Type B pancreatic cell (in vitro differentiated cells): Measurements from ENCODE around the gene OPRL1. TPM values are rescaled to one million over a fixed set of nuclear protein-coding genes. Genes with fewer than 3 reads are reported as not detected.

Experiments used
- DNase-seq: peaks from one replicate; pipeline ENCODE4 v3.0.0; 2021; ENCODE audit warnings: mixed read lengths; ENCODE audit not compliant: unreplicated experiment; ENCODE audit errors: extremely low spot score
- H3K27ac Mint-ChIP-seq: 2 replicates; pipeline ENCODE4 v1.8.0; 2021; ENCODE audit warnings: mild to moderate bottlenecking, mixed read lengths
- H3K27me3 Mint-ChIP-seq: 2 replicates; pipeline ENCODE4 v1.8.0; 2021; ENCODE audit warnings: mixed read lengths
- H3K36me3 Mint-ChIP-seq: 2 replicates; pipeline ENCODE4 v1.8.0; 2021; ENCODE audit warnings: mixed read lengths
- H3K4me1 Mint-ChIP-seq: one replicate; pipeline ENCODE4 v1.8.0; 2021; ENCODE audit warnings: mixed read lengths; ENCODE audit not compliant: unreplicated experiment
- H3K4me3 Mint-ChIP-seq: 2 replicates; pipeline ENCODE4 v1.8.0; 2021; ENCODE audit warnings: mild to moderate bottlenecking, mixed read lengths
- H3K9me3 Mint-ChIP-seq: 2 replicates; pipeline ENCODE4 v1.8.0; 2021; ENCODE audit warnings: mixed read lengths
- total RNA-seq: library from RNA; stranded (reverse); gene quantifications from 2 replicates; pipeline ENCODE4 v1.2.1, GENCODE V29; 2021; ENCODE audit warnings: low replicate concordance
- TF ChIP-seq, protein P1 (sequence below): fragments of 200-600 bp; sonication (generic); conservative IDR thresholded peaks from 2 replicates; pipeline ENCODE4 v1.5.0; 2021; ENCODE audit warnings: antibody characterized with exemption, mild to moderate bottlenecking

Gene OPRL1
- total RNA-seq, 1 donor from 2014 or later = 1.9 TPM

DNA sequence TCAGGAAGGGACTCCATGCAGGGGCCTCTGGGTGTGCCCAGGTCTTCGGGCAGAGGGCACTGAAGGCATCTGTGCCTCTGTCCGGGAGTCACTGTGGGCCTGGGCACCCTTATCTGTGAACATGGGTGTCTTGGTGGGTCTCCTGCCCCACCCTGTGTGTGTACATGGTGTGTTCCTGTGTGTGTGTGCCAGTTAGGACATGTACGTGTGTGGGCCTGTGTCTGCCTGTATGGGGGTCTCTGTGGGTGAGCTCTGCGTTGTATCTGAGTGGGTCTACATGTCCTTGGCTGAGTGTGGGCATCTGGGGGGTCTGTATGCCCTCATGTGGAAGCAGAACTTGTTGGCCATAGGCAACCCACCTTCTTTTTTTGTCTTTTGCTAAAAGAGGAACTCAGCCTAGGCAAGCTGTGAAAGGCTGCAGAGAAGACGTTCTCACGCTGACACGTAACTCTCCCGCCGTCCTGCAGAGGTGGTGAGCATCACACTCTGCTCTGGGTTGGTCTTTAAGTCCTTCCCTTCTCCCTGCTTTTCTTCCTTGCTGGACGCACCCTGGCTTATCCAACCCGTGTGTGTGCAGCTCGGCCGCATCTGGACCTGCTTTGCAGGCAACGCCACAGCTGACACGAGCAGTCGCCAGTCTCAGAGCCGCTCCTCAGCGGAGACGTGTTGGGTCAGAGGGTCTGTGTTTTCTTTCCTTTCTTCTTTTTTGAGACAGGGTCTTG, 28.0 kb downstream of the OPRL1 start:
- H3K36me3 Mint-ChIP-seq = no peaks in the 10 kb centered on the region
- no peaks in the 10 kb centered on the region for H3K9me3 Mint-ChIP-seq
- no peak overlapping the region for H3K4me3 Mint-ChIP-seq
- no peak overlapping the region for H3K27ac Mint-ChIP-seq
- peak; percentile 54 for DNase-seq
- TF ChIP-seq, protein P1, sequence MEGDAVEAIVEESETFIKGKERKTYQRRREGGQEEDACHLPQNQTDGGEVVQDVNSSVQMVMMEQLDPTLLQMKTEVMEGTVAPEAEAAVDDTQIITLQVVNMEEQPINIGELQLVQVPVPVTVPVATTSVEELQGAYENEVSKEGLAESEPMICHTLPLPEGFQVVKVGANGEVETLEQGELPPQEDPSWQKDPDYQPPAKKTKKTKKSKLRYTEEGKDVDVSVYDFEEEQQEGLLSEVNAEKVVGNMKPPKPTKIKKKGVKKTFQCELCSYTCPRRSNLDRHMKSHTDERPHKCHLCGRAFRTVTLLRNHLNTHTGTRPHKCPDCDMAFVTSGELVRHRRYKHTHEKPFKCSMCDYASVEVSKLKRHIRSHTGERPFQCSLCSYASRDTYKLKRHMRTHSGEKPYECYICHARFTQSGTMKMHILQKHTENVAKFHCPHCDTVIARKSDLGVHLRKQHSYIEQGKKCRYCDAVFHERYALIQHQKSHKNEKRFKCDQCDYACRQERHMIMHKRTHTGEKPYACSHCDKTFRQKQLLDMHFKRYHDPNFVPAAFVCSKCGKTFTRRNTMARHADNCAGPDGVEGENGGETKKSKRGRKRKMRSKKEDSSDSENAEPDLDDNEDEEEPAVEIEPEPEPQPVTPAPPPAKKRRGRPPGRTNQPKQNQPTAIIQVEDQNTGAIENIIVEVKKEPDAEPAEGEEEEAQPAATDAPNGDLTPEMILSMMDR = no peak
- H3K4me1 Mint-ChIP-seq = peaks cover 5% of the 10 kb centered on the region
- peaks cover 22% of the 10 kb centered on the region for H3K27me3 Mint-ChIP-seq

DNA sequence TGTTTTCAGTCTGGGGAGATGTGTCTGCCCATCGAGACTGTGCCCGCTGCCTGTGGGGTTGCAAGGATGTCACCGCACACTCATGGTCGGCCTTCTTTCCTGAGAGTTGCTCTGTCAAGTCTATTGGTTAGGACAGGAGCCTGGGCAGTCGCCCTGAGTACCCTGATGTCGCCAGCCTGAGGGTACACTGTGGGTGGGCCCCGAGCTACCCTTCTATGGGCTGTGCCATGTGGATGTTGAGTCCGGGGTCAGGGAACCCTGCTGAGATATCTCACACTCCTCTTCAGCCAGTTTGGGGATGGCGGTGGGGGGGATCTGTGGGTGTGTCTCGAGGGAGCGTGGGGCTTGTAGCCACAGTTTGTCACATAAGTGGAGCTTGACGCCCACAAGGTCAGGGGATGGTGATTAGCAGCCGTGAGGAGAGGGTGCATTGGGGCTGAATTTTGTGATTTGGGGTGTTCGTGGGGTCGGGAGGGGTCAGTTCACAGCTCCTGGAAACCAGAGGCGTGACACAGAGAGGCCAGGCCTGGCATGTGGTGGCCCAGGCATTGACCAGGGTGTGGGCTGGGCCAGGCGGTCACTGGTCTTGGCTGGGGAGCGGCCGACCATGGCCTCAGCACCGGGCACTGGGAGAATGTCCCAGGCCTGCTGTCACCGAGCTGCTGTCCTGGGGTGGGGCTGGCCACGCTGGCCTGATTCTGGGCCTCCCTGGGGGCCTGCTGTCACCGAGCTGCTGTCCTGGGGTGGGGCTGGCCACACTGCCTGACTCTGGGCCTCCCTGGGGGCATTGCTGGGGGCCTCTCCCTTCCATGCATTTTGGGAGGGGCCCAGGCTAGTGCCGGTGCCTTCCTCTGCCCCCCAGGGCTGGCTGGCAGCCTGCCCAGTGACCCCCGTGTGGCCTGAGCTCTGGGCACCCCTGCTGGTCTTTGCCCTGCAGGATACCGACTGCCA, 29.1 kb downstream of the OPRL1 start:
- no peaks in the 10 kb centered on the region for H3K36me3 Mint-ChIP-seq
- no peak overlapping the region for H3K4me3 Mint-ChIP-seq
- H3K27ac Mint-ChIP-seq = no peak overlapping the region
- no peaks in the 10 kb centered on the region for H3K9me3 Mint-ChIP-seq
- TF ChIP-seq, protein P1 = no peak
- H3K27me3 Mint-ChIP-seq = peaks cover 11% of the 10 kb centered on the region
- H3K4me1 Mint-ChIP-seq = no peaks in the 10 kb centered on the region
- peak; percentile 65 for DNase-seq

DNA sequence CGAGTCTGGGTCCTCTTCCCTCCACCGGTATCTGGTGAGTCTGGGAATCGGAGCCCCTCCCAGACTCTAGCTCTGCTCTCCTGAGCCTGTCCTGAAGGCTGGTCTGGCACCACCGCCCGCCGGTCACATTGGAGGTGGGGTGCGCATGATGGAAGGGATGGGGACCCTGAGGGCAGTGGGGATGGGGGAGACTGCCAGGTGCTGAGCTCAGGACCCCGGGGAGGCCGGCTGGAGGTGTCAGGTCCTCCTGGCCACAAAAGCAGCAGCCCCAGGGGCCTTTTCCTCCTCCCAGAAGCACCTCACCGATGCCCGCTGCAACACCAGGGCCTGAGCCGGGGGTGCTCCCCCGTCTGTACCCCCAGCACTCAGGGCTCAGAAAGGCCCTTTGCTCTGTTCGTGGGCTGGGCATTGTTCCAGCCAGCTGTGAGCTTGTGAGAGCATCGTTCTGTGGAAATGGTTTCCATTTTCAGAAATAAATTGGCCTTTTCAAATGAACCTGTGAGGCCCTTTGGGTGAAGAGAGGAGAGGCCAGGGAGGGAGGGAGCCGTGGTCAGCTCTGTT, 30.0 kb downstream of the OPRL1 start:
- TF ChIP-seq, protein P1 = no peak
- Mint-ChIP-seq H3K4me1 (no peaks in the 10 kb centered on the region), H3K36me3 (no peaks in the 10 kb centered on the region), H3K27me3 (peaks cover 13% of the 10 kb centered on the region), H3K4me3 (no peak overlapping the region), H3K9me3 (no peaks in the 10 kb centered on the region), H3K27ac (no peak overlapping the region)
- peak; percentile 68 for DNase-seq

DNA sequence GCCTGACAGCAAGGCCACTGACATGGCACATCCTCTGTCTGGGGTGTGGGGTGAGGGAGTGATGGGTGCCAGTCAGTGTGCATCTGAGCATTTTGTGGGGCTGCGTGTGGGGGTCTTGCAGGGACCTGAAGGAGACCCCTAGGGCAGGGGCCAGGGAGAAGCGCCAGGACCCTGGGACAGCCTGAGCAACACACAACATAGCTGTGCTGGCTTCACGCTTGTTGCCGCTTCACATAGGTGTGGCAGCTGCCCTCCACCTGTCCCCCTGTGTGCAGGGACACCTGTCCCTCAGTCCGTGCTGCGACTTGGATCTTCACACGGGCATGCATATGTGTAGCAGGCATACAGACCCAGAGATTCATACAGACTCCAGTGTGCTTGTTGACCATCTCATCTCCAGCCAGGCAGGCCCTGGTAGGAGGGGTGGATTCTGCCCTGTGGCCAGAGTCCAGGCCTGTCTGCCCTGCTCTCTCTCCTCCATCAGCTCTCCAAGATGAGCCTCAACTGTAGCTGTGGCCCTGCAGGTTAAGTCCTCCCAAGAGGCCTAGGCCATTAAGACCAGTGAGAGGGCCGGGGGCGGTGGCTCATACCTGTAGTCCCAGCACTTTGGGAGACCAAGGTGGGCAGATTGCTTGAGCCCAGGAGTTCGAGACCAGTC, 30.7 kb downstream of the OPRL1 start:
- peak; percentile 63 for DNase-seq
- Mint-ChIP-seq H3K9me3 (no peaks in the 10 kb centered on the region), H3K4me1 (no peaks in the 10 kb centered on the region), H3K36me3 (no peaks in the 10 kb centered on the region), H3K4me3 (no peak overlapping the region), H3K27ac (no peak overlapping the region), H3K27me3 (peaks cover 13% of the 10 kb centered on the region)
- TF ChIP-seq, protein P1 = no peak
